Spleen (tissue), 7 donors: ENCODE data around the gene TSC22D1.

ENCODE experiments used
- CTCF ChIP-seq, 11 experiments: fragments of 200-600 bp in 7 of 11; fragments of 450-650 bp in 4 of 11; sonication (generic) in 4 of 11; IDR thresholded peaks in 8 of 11; conservative IDR thresholded peaks in 3 of 11; 1 replicate in 7 of 11; 2 replicates in 4 of 11; pipeline versions ENCODE4 v1.4.0 to v1.8.0; 2016 to 2021; ENCODE audit warnings: antibody characterized with exemption in 11 of 11, inconsistent platforms in 4 of 11, mild to moderate bottlenecking in 1 of 11
- POLR2A ChIP-seq, 3 donors: fragments of 450-650 bp; IDR thresholded peaks; one replicate each; pipeline ENCODE4 v1.5.1; 2017; ENCODE audit warnings: antibody characterized with exemption in 3 of 3, mild to moderate bottlenecking in 1 of 3
- donor health status: DM: no; HTN: no; CAD: no; lungs with moderate emphysema.
- donor health status: DM: no; HTN: no; CAD: no.
- donor health status: DM: no; HTN: no; CAD: no.

- no peak for TF ChIP-seq CTCF (IDR thresholded peaks at IDR 0.05 in 8 of 11, conservative IDR thresholded peaks at IDR 0.05 in 3 of 11)
- TF ChIP-seq POLR2A (IDR thresholded peaks at IDR 0.05) = no peak
Measured at GRCh38 chr13:44564936-44565335, 11.2 kb downstream of the TSC22D1 start.
